Measurements from ENCODE around the gene CGB8. TPM values are rescaled to one million over a fixed set of nuclear protein-coding genes. Genes with fewer than 3 reads are reported as not detected.

Gene CGB8
- polyA plus RNA-seq, 2 donors: not detected

DNA sequence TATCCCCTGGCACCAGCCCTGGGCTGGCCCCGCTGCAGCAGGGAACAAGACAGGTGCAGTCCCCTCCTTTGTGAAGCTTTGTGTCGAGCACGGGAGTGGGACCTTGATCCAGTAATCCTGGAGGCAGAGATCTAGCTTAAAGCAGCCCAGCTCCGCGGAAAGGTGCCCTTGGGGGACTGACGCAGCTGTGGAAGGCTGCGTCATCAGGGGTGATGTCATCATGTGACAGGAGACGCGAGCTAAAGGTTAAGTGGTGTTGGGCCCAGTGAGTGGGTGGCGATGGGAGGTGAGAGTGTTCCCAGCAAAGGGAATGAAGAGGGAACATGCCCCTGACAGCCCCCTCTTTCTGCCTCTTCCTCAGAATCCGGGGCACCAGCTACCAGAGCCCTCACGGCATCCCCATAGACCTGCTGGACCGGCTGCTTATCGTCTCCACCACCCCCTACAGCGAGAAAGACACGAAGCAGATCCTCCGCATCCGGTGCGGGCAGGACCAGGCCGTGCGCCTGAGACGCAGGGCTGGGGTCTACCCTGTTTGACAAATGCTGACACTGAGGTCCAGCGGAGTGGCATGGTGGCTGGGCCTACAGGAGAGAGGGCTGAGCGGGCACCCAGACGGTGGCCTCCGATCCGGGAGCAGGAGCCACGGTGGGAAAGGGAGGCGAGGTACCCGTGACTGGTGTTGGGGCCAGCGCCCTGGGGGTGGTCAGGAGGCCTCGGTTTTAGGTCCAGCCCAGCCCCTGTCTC is 34.6 kb downstream of the CGB8 start:
- peaks cover 2 to 7% of the 10 kb centered on the region in 2 donors for H3K4me1 ChIP-seq (ENCODE audit: control insufficient read depth in 2 of 2, insufficient read depth in 2 of 2, low read length in 1 of 2)
- 88 to 89% methylated on average over 32 of the region's 32 CpGs for WGBS, 2 donors
- no peaks in the 10 kb centered on the region for H3K27me3 ChIP-seq (ENCODE audit: control insufficient read depth in 1 of 2, insufficient read depth in 2 of 2, low read length in 2 of 2)
- H3K27ac ChIP-seq (ENCODE audit: low read depth in 2 of 2, low read length in 1 of 2): no peak overlapping the region
- no peaks in the 10 kb centered on the region for H3K9me3 ChIP-seq (ENCODE audit: control insufficient read depth in 2 of 2, insufficient read depth in 1 of 2, low read depth in 1 of 2, low read length in 1 of 2)
- peaks cover 4 to 46% of the 10 kb centered on the region in 2 donors for H3K36me3 ChIP-seq (ENCODE audit: control insufficient read depth in 2 of 2, insufficient read depth in 2 of 2, low read length in 1 of 2)
- no peak overlapping the region for H3K4me3 ChIP-seq (ENCODE audit: low read depth in 1 of 2, low read length in 2 of 2)

- H3K9me3 ChIP-seq (ENCODE audit: control insufficient read depth in 2 of 2, insufficient read depth in 1 of 2, low read depth in 1 of 2, low read length in 1 of 2): no peaks in the 10 kb centered on the region
- H3K27me3 ChIP-seq (ENCODE audit: control insufficient read depth in 1 of 2, insufficient read depth in 2 of 2, low read length in 2 of 2): no peaks in the 10 kb centered on the region
- no peaks in the 10 kb centered on the region for H3K4me1 ChIP-seq (ENCODE audit: control insufficient read depth in 2 of 2, insufficient read depth in 2 of 2, low read length in 1 of 2)
- H3K36me3 ChIP-seq (ENCODE audit: control insufficient read depth in 2 of 2, insufficient read depth in 2 of 2, low read length in 1 of 2): peaks cover 12 to 57% of the 10 kb centered on the region in 2 donors
- H3K27ac ChIP-seq (ENCODE audit: low read depth in 2 of 2, low read length in 1 of 2): no peak overlapping the region
- H3K4me3 ChIP-seq (ENCODE audit: low read depth in 1 of 2, low read length in 2 of 2): no peak overlapping the region
- WGBS, 2 donors: 89 to 91% methylated on average over 17 of the region's 17 CpGs
These were observed 37.7 kb downstream of the CGB8 start for GRCh38 chr19:49011194-49011593.

GRCh38 chr19:49010453-49010852 is 38.5 kb downstream of the CGB8 start:
- no peaks in the 10 kb centered on the region for H3K4me1 ChIP-seq (ENCODE audit: control insufficient read depth in 2 of 2, insufficient read depth in 2 of 2, low read length in 1 of 2)
- H3K36me3 ChIP-seq (ENCODE audit: control insufficient read depth in 2 of 2, insufficient read depth in 2 of 2, low read length in 1 of 2): peaks cover 13 to 55% of the 10 kb centered on the region in 2 donors
- WGBS, 2 donors: 89 to 91% methylated on average over 18 of the region's 18 CpGs
- H3K27me3 ChIP-seq (ENCODE audit: control insufficient read depth in 1 of 2, insufficient read depth in 2 of 2, low read length in 2 of 2): no peaks in the 10 kb centered on the region
- H3K9me3 ChIP-seq (ENCODE audit: control insufficient read depth in 2 of 2, insufficient read depth in 1 of 2, low read depth in 1 of 2, low read length in 1 of 2): no peaks in the 10 kb centered on the region
- H3K27ac ChIP-seq (ENCODE audit: low read depth in 2 of 2, low read length in 1 of 2): no peak overlapping the region
- no peak overlapping the region for H3K4me3 ChIP-seq (ENCODE audit: low read depth in 1 of 2, low read length in 2 of 2)

- whole genome bisulfite sequencing, 2 donors: 92 to 96% methylated on average over 18 of the region's 18 CpGs
- no peaks in the 10 kb centered on the region for H3K9me3 ChIP-seq (ENCODE audit: control insufficient read depth in 2 of 2, insufficient read depth in 1 of 2, low read depth in 1 of 2, low read length in 1 of 2)
- H3K27me3 ChIP-seq (ENCODE audit: control insufficient read depth in 1 of 2, insufficient read depth in 2 of 2, low read length in 2 of 2): no peaks in the 10 kb centered on the region
- peaks cover 13 to 49% of the 10 kb centered on the region in 2 donors for H3K36me3 ChIP-seq (ENCODE audit: control insufficient read depth in 2 of 2, insufficient read depth in 2 of 2, low read length in 1 of 2)
- no peak overlapping the region for H3K27ac ChIP-seq (ENCODE audit: low read depth in 2 of 2, low read length in 1 of 2)
- H3K4me1 ChIP-seq (ENCODE audit: control insufficient read depth in 2 of 2, insufficient read depth in 2 of 2, low read length in 1 of 2): no peaks in the 10 kb centered on the region
- H3K4me3 ChIP-seq (ENCODE audit: low read depth in 1 of 2, low read length in 2 of 2): no peak overlapping the region
These were observed 39.1 kb downstream of the CGB8 start for GRCh38 chr19:49009828-49010227.

DNA sequence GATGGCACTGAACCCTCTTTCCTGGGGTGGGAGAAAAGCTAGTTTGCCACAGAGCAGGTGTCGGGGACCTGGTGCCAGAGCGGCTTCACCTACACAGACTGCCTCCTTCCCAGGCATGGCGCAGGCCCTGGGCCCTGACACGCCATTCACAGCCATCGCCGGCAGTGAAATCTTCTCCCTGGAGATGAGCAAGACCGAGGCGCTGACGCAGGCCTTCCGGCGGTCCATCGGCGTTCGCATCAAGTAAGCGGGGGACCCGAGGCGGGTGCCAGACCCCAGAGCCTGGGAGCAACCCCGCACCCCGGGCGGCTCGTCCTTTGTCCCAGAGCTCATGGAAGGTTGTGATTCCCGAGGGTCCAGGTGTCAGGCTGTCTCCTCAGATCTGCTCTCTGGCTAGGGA is 42.0 kb downstream of the CGB8 start:
- Histone ChIP-seq H3K27me3 (ENCODE audit: control insufficient read depth in 1 of 2, insufficient read depth in 2 of 2, low read length in 2 of 2) (no peaks in the 10 kb centered on the region), H3K4me1 (ENCODE audit: control insufficient read depth in 2 of 2, insufficient read depth in 2 of 2, low read length in 1 of 2) (no peaks in the 10 kb centered on the region), H3K36me3 (ENCODE audit: control insufficient read depth in 2 of 2, insufficient read depth in 2 of 2, low read length in 1 of 2) (peaks cover 13 to 44% of the 10 kb centered on the region in 2 donors), H3K9me3 (ENCODE audit: control insufficient read depth in 2 of 2, insufficient read depth in 1 of 2, low read depth in 1 of 2, low read length in 1 of 2) (no peaks in the 10 kb centered on the region), H3K27ac (ENCODE audit: low read depth in 2 of 2, low read length in 1 of 2) (no peak overlapping the region), H3K4me3 (ENCODE audit: low read depth in 1 of 2, low read length in 2 of 2) (no peak overlapping the region)
- 96 to 98% methylated on average over 22 of the region's 22 CpGs for WGBS, 2 donors

DNA sequence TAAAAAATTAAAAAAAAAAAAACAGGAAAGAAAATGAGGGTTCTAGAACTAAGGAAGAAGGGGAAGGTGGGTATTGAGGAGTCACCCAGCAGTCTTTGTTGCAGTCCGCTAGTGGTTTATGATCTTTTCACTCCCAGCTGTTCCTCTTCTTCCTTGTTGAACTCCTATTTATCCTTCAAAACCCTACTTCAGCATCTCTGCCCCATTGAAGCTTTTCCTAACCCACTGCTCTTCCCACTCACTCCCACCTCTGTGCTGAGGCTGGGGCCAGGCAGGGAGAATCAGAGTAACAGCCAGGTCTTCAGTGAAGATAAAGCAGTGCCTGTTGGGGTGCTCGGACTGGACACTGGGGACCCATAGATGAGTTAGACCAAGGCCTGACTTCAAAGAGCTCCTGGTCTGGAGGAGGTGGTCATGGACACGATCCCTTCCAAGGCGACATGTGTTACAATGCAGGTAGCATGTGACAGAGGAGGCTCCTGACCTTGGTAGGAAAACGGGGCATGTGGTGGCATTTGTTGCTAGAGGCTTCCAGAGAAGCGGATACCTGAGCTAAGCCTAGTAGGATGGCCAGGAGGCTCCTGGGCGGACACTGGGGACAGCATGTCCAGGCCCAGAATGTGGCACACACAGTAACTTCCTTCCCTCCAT is 43.8 kb downstream of the CGB8 start:
- H3K27me3 ChIP-seq (ENCODE audit: control insufficient read depth in 1 of 2, insufficient read depth in 2 of 2, low read length in 2 of 2): no peaks in the 10 kb centered on the region
- H3K36me3 ChIP-seq (ENCODE audit: control insufficient read depth in 2 of 2, insufficient read depth in 2 of 2, low read length in 1 of 2): peaks cover 13 to 30% of the 10 kb centered on the region in 2 donors
- no peaks in the 10 kb centered on the region for H3K4me1 ChIP-seq (ENCODE audit: control insufficient read depth in 2 of 2, insufficient read depth in 2 of 2, low read length in 1 of 2)
- no peak overlapping the region for H3K4me3 ChIP-seq (ENCODE audit: low read depth in 1 of 2, low read length in 2 of 2)
- H3K27ac ChIP-seq (ENCODE audit: low read depth in 2 of 2, low read length in 1 of 2): no peak overlapping the region
- no peaks in the 10 kb centered on the region for H3K9me3 ChIP-seq (ENCODE audit: control insufficient read depth in 2 of 2, insufficient read depth in 1 of 2, low read depth in 1 of 2, low read length in 1 of 2)
- 95 to 97% methylated on average over 7 of the region's 7 CpGs for WGBS, 2 donors

DNA sequence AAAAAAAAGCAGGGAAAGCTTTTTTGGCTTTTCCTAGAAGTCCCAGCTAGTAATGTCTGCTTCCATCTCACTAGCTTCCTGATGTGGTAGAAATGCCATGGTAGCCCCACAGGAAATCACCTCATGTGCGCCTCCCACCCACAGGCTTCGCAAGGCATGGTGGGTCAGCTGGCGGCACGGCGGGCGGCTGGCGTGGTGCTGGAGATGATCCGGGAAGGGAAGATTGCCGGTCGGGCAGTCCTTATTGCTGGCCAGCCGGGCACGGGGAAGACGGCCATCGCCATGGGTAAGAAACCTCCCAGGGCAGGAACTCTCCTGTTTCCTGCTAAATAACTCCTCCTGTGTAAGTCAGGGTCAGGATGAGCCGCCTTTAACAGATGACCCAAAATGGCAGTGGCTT is 44.8 kb downstream of the CGB8 start:
- H3K4me1 ChIP-seq (ENCODE audit: control insufficient read depth in 2 of 2, insufficient read depth in 2 of 2, low read length in 1 of 2): no peaks in the 10 kb centered on the region
- H3K4me3 ChIP-seq (ENCODE audit: low read depth in 1 of 2, low read length in 2 of 2): no peak overlapping the region
- no peaks in the 10 kb centered on the region for H3K9me3 ChIP-seq (ENCODE audit: control insufficient read depth in 2 of 2, insufficient read depth in 1 of 2, low read depth in 1 of 2, low read length in 1 of 2)
- WGBS, 2 donors: 97 to 99% methylated on average over 15 of the region's 15 CpGs
- H3K27ac ChIP-seq (ENCODE audit: low read depth in 2 of 2, low read length in 1 of 2): no peak overlapping the region
- H3K27me3 ChIP-seq (ENCODE audit: control insufficient read depth in 1 of 2, insufficient read depth in 2 of 2, low read length in 2 of 2): no peaks in the 10 kb centered on the region
- peaks cover 13 to 24% of the 10 kb centered on the region in 2 donors for H3K36me3 ChIP-seq (ENCODE audit: control insufficient read depth in 2 of 2, insufficient read depth in 2 of 2, low read length in 1 of 2)

GRCh38 chr19:48999481-49000325 is 49.2 kb downstream of the CGB8 start:
- Histone ChIP-seq H3K4me3 (ENCODE audit: low read depth in 1 of 2, low read length in 2 of 2) (no peak overlapping the region), H3K27me3 (ENCODE audit: control insufficient read depth in 1 of 2, insufficient read depth in 2 of 2, low read length in 2 of 2) (no peaks in the 10 kb centered on the region), H3K4me1 (ENCODE audit: control insufficient read depth in 2 of 2, insufficient read depth in 2 of 2, low read length in 1 of 2) (peaks cover 0 to 4% of the 10 kb centered on the region in 2 donors), H3K27ac (ENCODE audit: low read depth in 2 of 2, low read length in 1 of 2) (no peak overlapping the region), H3K9me3 (ENCODE audit: control insufficient read depth in 2 of 2, insufficient read depth in 1 of 2, low read depth in 1 of 2, low read length in 1 of 2) (no peaks in the 10 kb centered on the region), H3K36me3 (ENCODE audit: control insufficient read depth in 2 of 2, insufficient read depth in 2 of 2, low read length in 1 of 2) (peaks cover 0 to 8% of the 10 kb centered on the region in 2 donors)
- WGBS, 2 donors: 59 to 62% methylated on average over 16 of the region's 16 CpGs

DNA sequence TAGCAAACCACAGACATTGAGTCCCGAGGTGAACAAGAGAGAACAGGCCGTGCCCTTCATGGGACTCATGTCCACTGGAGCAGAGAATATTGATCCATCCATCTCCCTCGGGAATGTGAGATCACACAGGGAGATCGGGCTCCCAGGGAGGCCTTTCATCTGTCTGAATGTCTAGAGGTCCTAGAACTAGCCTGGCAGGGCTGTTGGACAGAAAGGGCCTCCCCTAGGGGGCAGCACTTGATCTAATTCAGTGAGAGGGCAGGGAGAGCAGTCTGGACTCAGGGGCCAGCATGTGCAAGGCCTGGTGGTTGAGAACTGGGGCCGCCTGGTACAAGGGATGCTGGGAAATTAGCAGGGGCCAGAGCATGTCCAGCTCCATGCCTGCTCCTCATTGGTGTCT is 50.9 kb downstream of the CGB8 start:
- WGBS, 2 donors: 64 to 79% methylated on average over 5 of the region's 5 CpGs
- Histone ChIP-seq H3K4me1 (ENCODE audit: control insufficient read depth in 2 of 2, insufficient read depth in 2 of 2, low read length in 1 of 2) (peaks cover 0 to 4% of the 10 kb centered on the region in 2 donors), H3K4me3 (ENCODE audit: low read depth in 1 of 2, low read length in 2 of 2) (no peak overlapping the region), H3K27me3 (ENCODE audit: control insufficient read depth in 1 of 2, insufficient read depth in 2 of 2, low read length in 2 of 2) (no peaks in the 10 kb centered on the region), H3K36me3 (ENCODE audit: control insufficient read depth in 2 of 2, insufficient read depth in 2 of 2, low read length in 1 of 2) (peaks cover 0 to 2% of the 10 kb centered on the region in 2 donors), H3K27ac (ENCODE audit: low read depth in 2 of 2, low read length in 1 of 2) (no peak overlapping the region), H3K9me3 (ENCODE audit: control insufficient read depth in 2 of 2, insufficient read depth in 1 of 2, low read depth in 1 of 2, low read length in 1 of 2) (no peaks in the 10 kb centered on the region)

All from esophagus (tissue), 2 donors.